ENCODE data around the gene HS2ST1. TPM values are rescaled to one million over a fixed set of nuclear protein-coding genes. Genes with fewer than 3 reads are reported as not detected.

Gene HS2ST1
- total RNA-seq, 1 experiment from 2014 or later = 57.2 TPM

GRCh38 chr1:87155648-87156047, 241.2 kb downstream of the HS2ST1 start:
- no peaks in the 10 kb centered on the region for H3K4me1 Mint-ChIP-seq (ENCODE audit: low read depth, unreplicated experiment)
- ChIA-PET POLR2A (no interaction called here), CTCF (no interaction called here)
- no peak overlapping the region for H3K27ac Mint-ChIP-seq (ENCODE audit: unreplicated experiment)
- no peak for TF ChIP-seq CTCF (IDR thresholded peaks at IDR 0.05; ENCODE audit: insufficient read depth in 1 of 2, low read depth in 1 of 2, low read length in 1 of 2, severe bottlenecking in 1 of 2, unreplicated experiment in 1 of 2)
- Histone ChIP-seq H3K9me3 (no peaks in the 10 kb centered on the region), H3K4me3 (ENCODE audit: low read depth, low read length) (no peak overlapping the region), H3K27me3 (replicated peaks; ENCODE audit: control insufficient read depth, insufficient read depth, low read length) (no peaks in the 10 kb centered on the region), H3K4me1 (no peaks in the 10 kb centered on the region), H3K36me3 (ENCODE audit: control insufficient read depth, insufficient read depth, low read length) (no peaks in the 10 kb centered on the region)
- no peak for DNase-seq
- no TSS peak for BruUV-seq (replicated peaks)
- H3K4me3 Mint-ChIP-seq (ENCODE audit: unreplicated experiment) = no peak overlapping the region
- H3K9me3 Mint-ChIP-seq (ENCODE audit: unreplicated experiment) = no peaks in the 10 kb centered on the region
- no peaks in the 10 kb centered on the region for H3K36me3 Mint-ChIP-seq (ENCODE audit: insufficient read depth, unreplicated experiment)
- no peaks in the 10 kb centered on the region for H3K27me3 Mint-ChIP-seq (ENCODE audit: insufficient read depth, unreplicated experiment)
- intact Hi-C loops (cut with micrococcal nuclease; ENCODE audit: unreplicated experiment) = no loop called here

- Mint-ChIP-seq H3K27me3 (ENCODE audit: insufficient read depth, unreplicated experiment) (no peaks in the 10 kb centered on the region), H3K4me3 (ENCODE audit: unreplicated experiment) (no peak overlapping the region), H3K4me1 (ENCODE audit: low read depth, unreplicated experiment) (no peaks in the 10 kb centered on the region), H3K27ac (ENCODE audit: unreplicated experiment) (no peak overlapping the region), H3K36me3 (ENCODE audit: insufficient read depth, unreplicated experiment) (no peaks in the 10 kb centered on the region), H3K9me3 (ENCODE audit: unreplicated experiment) (no peaks in the 10 kb centered on the region)
- BruUV-seq (replicated peaks) = no TSS peak
- H3K27me3 ChIP-seq (replicated peaks; ENCODE audit: control insufficient read depth, insufficient read depth, low read length) = no peaks in the 10 kb centered on the region
- CTCF ChIA-PET = no interaction called here
- TF ChIP-seq CTCF (IDR thresholded peaks at IDR 0.05; ENCODE audit: insufficient read depth in 1 of 2, low read depth in 1 of 2, low read length in 1 of 2, severe bottlenecking in 1 of 2, unreplicated experiment in 1 of 2) = no peak
- no peak overlapping the region for H3K4me3 ChIP-seq (ENCODE audit: low read depth, low read length)
- POLR2A ChIA-PET = no interaction called here
- no peaks in the 10 kb centered on the region for H3K4me1 ChIP-seq
- H3K9me3 ChIP-seq = no peaks in the 10 kb centered on the region
- intact Hi-C loops (cut with micrococcal nuclease; ENCODE audit: unreplicated experiment) = no loop called here
- DNase-seq = no peak
- H3K36me3 ChIP-seq (ENCODE audit: control insufficient read depth, insufficient read depth, low read length) = no peaks in the 10 kb centered on the region
Measured at GRCh38 chr1:87156124-87156523, 241.7 kb downstream of the HS2ST1 start.

- no peaks in the 10 kb centered on the region for H3K36me3 ChIP-seq (ENCODE audit: control insufficient read depth, insufficient read depth, low read length)
- H3K4me1 ChIP-seq = no peaks in the 10 kb centered on the region
- H3K4me3 ChIP-seq (ENCODE audit: low read depth, low read length) = no peak overlapping the region
- peaks cover under 1% of the 10 kb centered on the region for H3K27me3 Mint-ChIP-seq (ENCODE audit: insufficient read depth, unreplicated experiment)
- H3K9me3 ChIP-seq = no peaks in the 10 kb centered on the region
- H3K4me3 Mint-ChIP-seq (ENCODE audit: unreplicated experiment) = no peak overlapping the region
- H3K9me3 Mint-ChIP-seq (ENCODE audit: unreplicated experiment) = no peaks in the 10 kb centered on the region
- DNase-seq = no peak
- CTCF ChIA-PET = no interaction called here
- TF ChIP-seq CTCF (IDR thresholded peaks at IDR 0.05; ENCODE audit: insufficient read depth in 1 of 2, low read depth in 1 of 2, low read length in 1 of 2, severe bottlenecking in 1 of 2, unreplicated experiment in 1 of 2) = no peak
- intact Hi-C loops (cut with micrococcal nuclease; ENCODE audit: unreplicated experiment) = no loop called here
- H3K4me1 Mint-ChIP-seq (ENCODE audit: low read depth, unreplicated experiment) = no peaks in the 10 kb centered on the region
- no peaks in the 10 kb centered on the region for H3K36me3 Mint-ChIP-seq (ENCODE audit: insufficient read depth, unreplicated experiment)
- no TSS peak for BruUV-seq (replicated peaks)
- no peak overlapping the region for H3K27ac Mint-ChIP-seq (ENCODE audit: unreplicated experiment)
- H3K27me3 ChIP-seq (replicated peaks; ENCODE audit: control insufficient read depth, insufficient read depth, low read length) = no peaks in the 10 kb centered on the region
- POLR2A ChIA-PET = no interaction called here
Measured at GRCh38 chr1:87159378-87159915, 245.0 kb downstream of the HS2ST1 start.

Other genes with a start within 250 kb of the HS2ST1 start
- 48.7 and 50.6 TPM in 2 replicates for gene SH3GLB1, start 210.1 kb upstream of the HS2ST1 start, total RNA-seq (2022)
- gene SELENOF, start 509 bp upstream of the HS2ST1 start, total RNA-seq (2022) = 161 and 166 TPM in 2 replicates

All from Caco-2 (cell line).